GM12865 (cell line): ENCODE data around the gene ARMS2.

ENCODE experiments used
- DNase-seq: peaks from one replicate; pipeline ENCODE4 v3.0.0; 2010; ENCODE audit warnings: low read depth
- H3K4me3 ChIP-seq: 2 replicates; pipeline ENCODE4 v1.5.1; 2011; ENCODE audit warnings: mild to moderate bottlenecking, low read depth, low read length, control low read depth
- CTCF ChIP-seq: IDR thresholded peaks from 2 replicates; pipeline ENCODE4 v1.5.1; 2011; ENCODE audit warnings: low read length, control low read depth, low read depth, inconsistent platforms; ENCODE audit not compliant: insufficient read depth; ENCODE audit errors: missing control alignments

ARMS2 gene

GRCh38 chr10:122421054-122421625, 33.3 kb upstream of the ARMS2 start:
- no peak for TF ChIP-seq CTCF
- DNase-seq = no peak
- H3K4me3 ChIP-seq = no peak overlapping the region

GRCh38 chr10:122421742-122422141, 32.7 kb upstream of the ARMS2 start:
- TF ChIP-seq CTCF = no peak
- no peak overlapping the region for H3K4me3 ChIP-seq
- DNase-seq = no peak

GRCh38 chr10:122422266-122422989, 32.0 kb upstream of the ARMS2 start:
- no peak for DNase-seq
- no peak for TF ChIP-seq CTCF

GRCh38 chr10:122424059-122424458, 30.4 kb upstream of the ARMS2 start:
- TF ChIP-seq CTCF = no peak
- no peak for DNase-seq
- H3K4me3 ChIP-seq = no peak overlapping the region

More at GRCh38 chr10:122422266-122422989, 32.0 kb upstream of the ARMS2 start:
- H3K4me3 ChIP-seq = no peak overlapping the region

- DNase-seq = no peak
- TF ChIP-seq CTCF = no peak
- H3K4me3 ChIP-seq = no peak overlapping the region
These were observed 27.6 kb upstream of the ARMS2 start for GRCh38 chr10:122426829-122427228.

- DNase-seq = no peak
- TF ChIP-seq CTCF = no peak
- no peak overlapping the region for H3K4me3 ChIP-seq
These were observed 27.2 kb upstream of the ARMS2 start for GRCh38 chr10:122427280-122427679.
